GM21423 (cell line): ENCODE measurements around the gene PPP2R2C.

Experiments
- ATAC-seq: cut with Tn5 transposase; IDR thresholded peaks from one replicate; pipeline ENCODE4 v1.9.1; 2021; ENCODE audit warnings: mild to moderate bottlenecking, moderate library complexity; ENCODE audit not compliant: unreplicated experiment

Gene PPP2R2C

GRCh38 chr4:6333301-6334202, 138.9 kb downstream of the PPP2R2C start:
- ATAC-seq, result no peak

- ATAC-seq, result no peak
These were observed 139.8 kb downstream of the PPP2R2C start for GRCh38 chr4:6332669-6333050.

GRCh38 chr4:6332042-6332668, 140.3 kb downstream of the PPP2R2C start:
- no peak for ATAC-seq

- ATAC-seq, result no peak
These were observed 140.9 kb downstream of the PPP2R2C start for GRCh38 chr4:6331468-6331867.

- no peak for ATAC-seq
These were observed 141.4 kb downstream of the PPP2R2C start for GRCh38 chr4:6331018-6331417.

GRCh38 chr4:6330384-6330767, 142.0 kb downstream of the PPP2R2C start:
- ATAC-seq, result no peak

GRCh38 chr4:6329478-6330383, 142.7 kb downstream of the PPP2R2C start:
- no peak for ATAC-seq

- ATAC-seq, result no peak
These were observed 143.9 kb downstream of the PPP2R2C start for GRCh38 chr4:6328526-6328925.

- ATAC-seq, result peak; percentile 55
These were observed 145.0 kb downstream of the PPP2R2C start for GRCh38 chr4:6327220-6327917.

GRCh38 chr4:6326312-6327060, 145.9 kb downstream of the PPP2R2C start:
- no peak for ATAC-seq

- no peak for ATAC-seq
These were observed 146.6 kb downstream of the PPP2R2C start for GRCh38 chr4:6325788-6326290.

- no peak for ATAC-seq
These were observed 147.2 kb downstream of the PPP2R2C start for GRCh38 chr4:6324999-6325787.

- ATAC-seq, result no peak
These were observed 147.9 kb downstream of the PPP2R2C start for GRCh38 chr4:6324461-6324998.

GRCh38 chr4:6322761-6323566, 149.4 kb downstream of the PPP2R2C start:
- ATAC-seq, result no peak

- no peak for ATAC-seq
These were observed 150.2 kb downstream of the PPP2R2C start for GRCh38 chr4:6322067-6322760.

GRCh38 chr4:6321361-6321760, 151.1 kb downstream of the PPP2R2C start:
- no peak for ATAC-seq

- ATAC-seq, result no peak
These were observed 151.8 kb downstream of the PPP2R2C start for GRCh38 chr4:6320663-6321062.
